Glutamatergic neuron (in vitro differentiated cells): Measurements from ENCODE around the gene APC2. TPM values are rescaled to one million over a fixed set of nuclear protein-coding genes. Genes with fewer than 3 reads are reported as not detected.

ENCODE experiments used
- DNase-seq: peaks from one replicate; pipeline ENCODE4 v3.0.0; 2022
- H3K27ac Mint-ChIP-seq: one replicate; pipeline ENCODE4 v1.8.0; 2020; ENCODE audit warnings: mild to moderate bottlenecking, mixed read lengths, inconsistent platforms; ENCODE audit not compliant: unreplicated experiment
- H3K27me3 Mint-ChIP-seq: one replicate; pipeline ENCODE4 v1.8.0; 2020; ENCODE audit warnings: mild to moderate bottlenecking, moderate library complexity, mixed read lengths, inconsistent platforms; ENCODE audit not compliant: unreplicated experiment
- H3K36me3 Mint-ChIP-seq: one replicate; pipeline ENCODE4 v1.8.0; 2020; ENCODE audit warnings: mild to moderate bottlenecking, mixed read lengths, inconsistent platforms; ENCODE audit not compliant: unreplicated experiment
- H3K4me1 Mint-ChIP-seq: one replicate; pipeline ENCODE4 v1.8.0; 2020; ENCODE audit warnings: mild to moderate bottlenecking, low read depth, mixed read lengths, inconsistent platforms; ENCODE audit not compliant: unreplicated experiment
- H3K4me3 Mint-ChIP-seq: one replicate; pipeline ENCODE4 v1.8.0; 2020; ENCODE audit warnings: mild to moderate bottlenecking, mixed read lengths, inconsistent platforms; ENCODE audit not compliant: unreplicated experiment
- H3K9me3 Mint-ChIP-seq: one replicate; pipeline ENCODE4 v1.8.0; 2020; ENCODE audit warnings: mild to moderate bottlenecking, moderate library complexity, mixed read lengths, inconsistent platforms; ENCODE audit not compliant: unreplicated experiment
- total RNA-seq: library from RNA; stranded (reverse); fragmentation: NEBNext Ultra II Directional; extraction: Animal tissue kit (Norgen Biotek cat#: 25700); gene quantifications from one replicate; pipeline ENCODE4 v1.2.1, GENCODE V29; 2021; ENCODE audit not compliant: unreplicated experiment
- TF ChIP-seq, protein P1 (sequence below): fragments of 200-600 bp; sonication (generic); IDR thresholded peaks from one replicate; pipeline ENCODE4 v1.5.0; 2021; ENCODE audit not compliant: partially characterized antibody, unreplicated experiment

Gene APC2
- total RNA-seq, 1 donor from 2014 or later = 371 TPM

DNA sequence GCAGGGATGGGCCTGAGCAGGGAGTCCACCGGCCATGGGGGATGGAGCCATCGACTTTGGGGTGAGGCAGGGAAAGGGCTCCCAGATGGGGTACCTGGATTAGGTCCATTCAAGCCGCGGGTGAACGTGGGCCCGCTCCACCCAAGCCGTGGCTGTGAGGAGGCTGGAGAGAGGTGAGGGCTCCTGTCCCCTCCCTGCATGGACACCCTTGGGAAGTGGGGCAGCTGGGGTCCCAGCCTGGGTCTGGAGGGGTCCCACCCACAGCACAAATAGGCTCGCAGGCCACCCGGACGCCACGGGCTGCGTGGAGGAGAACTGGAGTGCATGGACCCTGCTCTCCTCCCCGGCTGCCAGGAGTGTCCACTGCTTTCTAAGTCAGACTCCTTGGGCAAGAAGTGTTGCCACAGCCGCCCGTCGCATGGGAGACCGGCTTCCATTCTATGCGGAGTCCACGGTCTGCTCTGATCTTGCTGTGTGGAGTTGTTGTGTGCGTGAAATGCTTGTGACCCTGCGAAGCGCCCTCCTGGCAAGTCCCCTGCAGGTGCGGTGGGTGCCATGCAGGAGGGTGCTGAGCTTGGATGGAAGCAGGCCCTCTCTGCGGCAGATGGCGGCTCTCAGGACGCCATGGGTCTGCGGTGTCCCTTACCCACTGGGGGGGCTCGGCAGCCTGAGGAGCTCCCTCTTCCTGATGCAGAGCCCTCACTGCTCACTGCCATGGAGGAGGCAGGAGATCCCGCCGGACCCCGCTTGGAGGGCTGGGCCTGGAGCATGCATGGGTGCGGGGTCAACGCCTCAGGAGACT lies 40.5 kb upstream of the APC2 start:
- DNase-seq = no peak
- TF ChIP-seq, protein P1, sequence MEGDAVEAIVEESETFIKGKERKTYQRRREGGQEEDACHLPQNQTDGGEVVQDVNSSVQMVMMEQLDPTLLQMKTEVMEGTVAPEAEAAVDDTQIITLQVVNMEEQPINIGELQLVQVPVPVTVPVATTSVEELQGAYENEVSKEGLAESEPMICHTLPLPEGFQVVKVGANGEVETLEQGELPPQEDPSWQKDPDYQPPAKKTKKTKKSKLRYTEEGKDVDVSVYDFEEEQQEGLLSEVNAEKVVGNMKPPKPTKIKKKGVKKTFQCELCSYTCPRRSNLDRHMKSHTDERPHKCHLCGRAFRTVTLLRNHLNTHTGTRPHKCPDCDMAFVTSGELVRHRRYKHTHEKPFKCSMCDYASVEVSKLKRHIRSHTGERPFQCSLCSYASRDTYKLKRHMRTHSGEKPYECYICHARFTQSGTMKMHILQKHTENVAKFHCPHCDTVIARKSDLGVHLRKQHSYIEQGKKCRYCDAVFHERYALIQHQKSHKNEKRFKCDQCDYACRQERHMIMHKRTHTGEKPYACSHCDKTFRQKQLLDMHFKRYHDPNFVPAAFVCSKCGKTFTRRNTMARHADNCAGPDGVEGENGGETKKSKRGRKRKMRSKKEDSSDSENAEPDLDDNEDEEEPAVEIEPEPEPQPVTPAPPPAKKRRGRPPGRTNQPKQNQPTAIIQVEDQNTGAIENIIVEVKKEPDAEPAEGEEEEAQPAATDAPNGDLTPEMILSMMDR = no peak
- H3K27ac Mint-ChIP-seq = peak overlapping the region; percentile 77

DNA sequence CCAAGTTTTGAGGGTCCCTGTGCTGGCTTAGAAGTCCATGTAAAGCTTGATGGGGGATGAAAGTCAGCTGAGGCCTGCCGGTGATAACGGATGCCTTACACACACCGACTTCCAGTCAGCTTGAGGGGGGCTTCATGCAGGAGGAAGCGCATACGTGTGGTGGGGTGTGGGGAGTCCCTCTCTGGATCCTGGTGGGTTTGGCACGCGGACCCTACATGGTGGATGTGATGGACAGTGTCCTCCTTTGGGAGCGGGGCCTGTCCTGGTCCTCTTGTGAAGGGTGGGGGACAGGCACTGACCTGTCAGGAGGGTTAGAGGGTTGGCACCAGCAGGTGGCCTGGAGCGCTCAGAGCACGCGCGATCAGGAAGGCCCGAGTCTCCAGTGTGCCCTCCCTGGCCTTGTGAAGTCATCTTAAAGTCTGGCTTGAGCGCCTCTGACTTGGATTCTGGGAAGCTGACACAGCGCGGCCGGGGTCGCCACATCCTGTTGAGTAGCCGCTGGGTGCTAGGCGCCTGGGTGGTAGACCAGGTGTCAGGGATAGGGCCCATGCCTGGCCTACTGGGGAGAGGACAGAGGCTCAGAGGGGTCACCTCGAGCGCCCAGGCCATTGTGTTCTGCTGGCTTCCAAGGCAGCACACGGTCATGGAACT lies 39.7 kb upstream of the APC2 start:
- no peak for DNase-seq
- Mint-ChIP-seq H3K27ac (peak overlapping the region; percentile 86), H3K9me3 (peaks cover 16% of the 10 kb centered on the region), H3K36me3 (no peaks in the 10 kb centered on the region), H3K4me1 (peaks cover 35% of the 10 kb centered on the region), H3K4me3 (peak overlapping the region; percentile 96), H3K27me3 (peaks cover 9% of the 10 kb centered on the region)
- TF ChIP-seq, protein P1 = no peak

More for the DNA sequence above, 40.5 kb upstream of the APC2 start:
- Mint-ChIP-seq H3K27me3 (peaks cover 7% of the 10 kb centered on the region), H3K4me3 (peak overlapping the region; percentile 96), H3K36me3 (no peaks in the 10 kb centered on the region), H3K4me1 (peaks cover 32% of the 10 kb centered on the region), H3K9me3 (peaks cover 15% of the 10 kb centered on the region)

DNA sequence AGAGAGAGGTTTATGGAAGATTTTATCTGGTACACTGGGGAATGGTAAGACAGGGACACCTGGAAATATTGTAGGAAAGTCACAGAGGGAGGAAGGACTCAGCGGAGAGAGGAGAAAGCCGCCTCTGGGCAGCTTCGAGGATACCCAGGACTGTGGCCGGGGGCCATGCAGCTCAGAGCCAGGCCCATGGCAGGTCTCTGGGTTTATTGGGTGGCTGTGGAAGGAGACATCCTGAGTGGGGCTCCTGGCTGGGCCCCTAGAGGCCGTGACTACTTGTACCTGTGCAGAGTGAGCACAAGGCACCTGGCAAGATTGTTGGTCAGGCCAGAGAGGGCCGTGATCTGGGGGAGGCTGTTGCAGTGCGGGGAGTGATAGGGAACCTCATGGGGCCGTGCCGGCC lies 39.1 kb upstream of the APC2 start:
- Mint-ChIP-seq H3K9me3 (peaks cover 18% of the 10 kb centered on the region), H3K36me3 (no peaks in the 10 kb centered on the region), H3K4me1 (peaks cover 39% of the 10 kb centered on the region), H3K4me3 (peak overlapping the region; percentile 96), H3K27me3 (peaks cover 9% of the 10 kb centered on the region), H3K27ac (peak overlapping the region; percentile 86)
- TF ChIP-seq, protein P1 = no peak
- DNase-seq = no peak

DNA sequence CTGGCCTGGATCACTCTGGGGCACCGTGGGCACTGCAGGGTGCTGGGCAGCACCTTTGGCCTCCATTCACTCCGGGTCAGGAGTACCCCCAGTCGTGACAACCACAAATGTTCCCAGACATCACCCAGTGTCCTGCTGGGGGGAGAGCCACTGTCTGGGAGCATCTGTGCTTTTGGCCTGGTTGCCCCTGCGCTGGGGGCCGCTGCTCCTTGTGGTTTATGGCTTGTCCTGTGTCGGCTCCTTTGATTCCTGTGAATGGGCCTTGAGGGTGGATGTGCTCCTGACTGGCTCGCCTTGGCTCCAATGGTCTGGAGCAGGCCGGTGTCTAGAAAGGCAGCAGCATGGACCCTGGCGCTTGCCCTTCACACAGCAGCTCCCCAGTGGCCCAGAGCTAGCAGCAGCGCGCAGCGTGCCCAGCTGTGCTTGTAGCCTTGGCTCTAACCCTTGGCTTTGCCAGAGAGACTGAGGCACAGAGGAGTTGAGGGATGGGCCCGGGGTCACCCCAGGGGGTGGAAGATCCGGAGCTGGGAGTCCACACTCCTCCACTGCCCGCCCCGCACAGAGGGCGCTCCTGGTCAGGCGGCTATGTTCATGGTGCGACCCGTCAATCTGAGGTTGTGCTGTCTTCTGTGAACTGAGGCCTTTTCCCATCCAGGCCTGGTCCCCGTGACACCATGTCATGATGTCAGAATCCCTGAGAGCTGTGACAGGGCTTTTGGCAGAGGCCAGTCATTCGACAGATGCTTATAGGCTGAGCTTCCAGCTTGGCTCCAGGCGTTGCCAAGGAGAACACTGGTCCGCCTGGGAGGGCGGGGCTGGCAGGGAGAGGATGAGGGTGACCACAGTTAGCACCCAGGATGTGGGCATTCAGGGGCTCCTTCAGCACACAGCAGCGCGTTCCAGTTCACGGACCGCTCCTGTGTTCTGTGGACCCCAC lies 38.4 kb upstream of the APC2 start:
- peak overlapping the region; percentile 96 for H3K4me3 Mint-ChIP-seq
- H3K9me3 Mint-ChIP-seq = peaks cover 16% of the 10 kb centered on the region
- no peaks in the 10 kb centered on the region for H3K36me3 Mint-ChIP-seq
- peak; percentile 70 for DNase-seq
- H3K4me1 Mint-ChIP-seq = peaks cover 41% of the 10 kb centered on the region
- TF ChIP-seq, protein P1 = no peak
- H3K27me3 Mint-ChIP-seq = peaks cover 8% of the 10 kb centered on the region
- peak overlapping the region; percentile 86 for H3K27ac Mint-ChIP-seq
